Fibroblast of lung (primary cell): ENCODE measurements around the gene SAA4.

Source experiments
- CTCF ChIP-seq, 2 donors: IDR thresholded peaks in 1 of 2; conservative IDR thresholded peaks in 1 of 2; 1 replicate in 1 of 2; 2 replicates in 1 of 2; pipeline ENCODE4 v1.5.1; 2011 to 2012; ENCODE audit warnings: low read length in 2 of 2, control low read depth in 1 of 2, inconsistent platforms in 1 of 2, low read depth in 1 of 2, mild to moderate bottlenecking in 1 of 2
- EZH2 ChIP-seq: IDR thresholded peaks from 2 replicates; pipeline ENCODE4 v1.5.1; 2012; ENCODE audit warnings: low read length, control low read depth, mild to moderate bottlenecking; ENCODE audit errors: missing control alignments

- TF ChIP-seq CTCF (conservative IDR thresholded peaks at IDR 0.05 in 1 of 2, IDR thresholded peaks at IDR 0.05 in 1 of 2; ENCODE audit: low read depth in 1 of 2, low read length in 2 of 2) (no peak), EZH2 (no peak)
Observed at GRCh38 chr11:18229501-18229900, 7.1 kb downstream of the SAA4 start.
